HG03354 (cell line): ENCODE measurements around the gene DENND5A.

Experiments
- ATAC-seq: cut with Tn5 transposase; IDR thresholded peaks from one replicate; pipeline ENCODE4 v1.9.1; 2021; ENCODE audit warnings: mild to moderate bottlenecking; ENCODE audit not compliant: unreplicated experiment, poor library complexity, severe bottlenecking

DENND5A gene

DNA sequence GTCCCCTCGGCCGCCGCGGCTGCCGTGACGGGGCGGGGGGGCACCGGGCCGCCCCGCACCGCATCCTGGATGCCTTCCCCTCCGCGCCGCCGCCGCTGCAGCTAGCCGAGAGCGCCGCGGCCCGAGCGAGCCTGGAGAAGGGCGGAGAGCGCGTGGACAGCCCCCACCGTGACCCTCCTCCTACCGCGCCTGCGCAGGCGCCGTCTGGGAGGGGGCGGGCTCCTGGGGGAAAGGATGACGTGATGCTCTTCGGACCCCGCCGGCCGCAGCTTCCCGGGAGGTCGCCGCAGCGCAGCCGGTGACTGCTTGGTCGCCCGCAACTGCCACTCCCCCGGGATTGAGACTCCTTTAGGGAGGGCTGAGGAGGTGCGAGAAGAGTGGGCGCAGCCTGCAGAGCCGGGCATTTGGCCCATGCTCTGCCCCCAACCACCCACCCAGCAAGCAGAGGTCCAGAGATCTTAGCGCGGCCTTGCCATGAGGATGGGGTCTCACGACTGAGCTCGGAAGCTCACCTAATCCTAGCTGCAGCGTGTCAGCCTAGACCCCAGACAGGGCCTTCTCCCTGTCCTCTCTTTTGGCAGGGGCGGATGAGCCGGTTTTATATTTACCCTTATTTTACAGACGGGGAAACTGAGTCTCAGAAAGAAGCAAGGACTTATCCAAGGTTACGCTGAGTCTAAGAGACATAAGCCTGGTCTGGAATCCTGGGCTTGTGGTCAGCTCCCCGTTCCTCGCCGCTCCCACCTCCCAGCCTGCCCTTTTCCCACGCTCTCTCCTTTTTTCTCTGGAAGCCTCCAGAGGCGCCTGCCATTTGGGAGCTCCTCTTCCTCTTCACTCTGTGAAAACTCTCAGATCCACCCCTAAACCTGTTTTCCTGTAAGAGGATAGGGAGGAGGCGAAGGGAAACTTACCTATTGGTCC lies at the start of gene DENND5A:
Gene DENND5A, minus strand, starts transcription at position 140 of the 921 bp plus-strand sequence. CDS start 281 bp downstream, outside the sequence.
- ATAC-seq = peak; percentile 27

DNA sequence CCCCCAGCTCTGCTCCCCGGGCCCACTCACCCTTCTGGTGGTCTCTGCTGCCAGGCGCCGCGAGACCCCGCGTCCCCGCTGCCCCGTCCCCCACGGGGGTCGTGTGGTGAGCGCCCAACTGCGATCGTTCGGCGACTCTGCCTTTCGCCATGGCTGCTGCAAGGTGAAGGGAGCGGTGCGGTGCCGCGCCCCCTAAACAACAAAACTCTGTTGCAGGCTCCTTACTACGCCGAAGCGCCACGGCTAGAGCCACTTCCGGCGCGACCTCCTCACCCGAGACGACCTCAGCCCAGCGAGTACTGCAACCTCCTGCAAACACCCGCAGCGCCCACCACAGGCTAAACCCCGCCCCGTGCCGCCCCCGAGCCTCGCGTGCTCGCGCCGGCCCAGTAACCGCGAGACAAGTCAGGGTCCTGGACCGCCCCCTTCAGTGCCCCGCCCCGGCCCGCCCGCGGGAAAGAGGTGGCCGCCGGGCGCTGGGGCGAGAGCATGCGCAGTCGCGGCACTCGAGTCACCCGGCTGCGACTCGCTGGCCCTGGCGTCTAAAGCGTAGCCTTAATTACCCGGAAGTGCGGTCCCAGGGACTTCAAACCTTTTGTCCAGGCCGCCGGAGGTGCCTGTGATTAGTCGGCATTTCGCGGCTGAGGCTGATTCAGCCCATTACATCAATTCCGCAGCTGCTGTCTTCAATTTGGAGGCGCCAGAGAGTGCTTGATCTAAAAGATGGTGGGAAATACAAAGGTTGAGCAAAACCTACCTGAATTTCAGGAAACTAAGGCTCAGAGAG lies 49.3 kb upstream of the DENND5A start, which contains the start of gene TMEM41B:
Gene TMEM41B, minus strand, starts transcription at position 303 of the 787 bp plus-strand sequence. Its CDS starts 152 bp downstream, at position 151.
- ATAC-seq = peak; percentile 97

DNA sequence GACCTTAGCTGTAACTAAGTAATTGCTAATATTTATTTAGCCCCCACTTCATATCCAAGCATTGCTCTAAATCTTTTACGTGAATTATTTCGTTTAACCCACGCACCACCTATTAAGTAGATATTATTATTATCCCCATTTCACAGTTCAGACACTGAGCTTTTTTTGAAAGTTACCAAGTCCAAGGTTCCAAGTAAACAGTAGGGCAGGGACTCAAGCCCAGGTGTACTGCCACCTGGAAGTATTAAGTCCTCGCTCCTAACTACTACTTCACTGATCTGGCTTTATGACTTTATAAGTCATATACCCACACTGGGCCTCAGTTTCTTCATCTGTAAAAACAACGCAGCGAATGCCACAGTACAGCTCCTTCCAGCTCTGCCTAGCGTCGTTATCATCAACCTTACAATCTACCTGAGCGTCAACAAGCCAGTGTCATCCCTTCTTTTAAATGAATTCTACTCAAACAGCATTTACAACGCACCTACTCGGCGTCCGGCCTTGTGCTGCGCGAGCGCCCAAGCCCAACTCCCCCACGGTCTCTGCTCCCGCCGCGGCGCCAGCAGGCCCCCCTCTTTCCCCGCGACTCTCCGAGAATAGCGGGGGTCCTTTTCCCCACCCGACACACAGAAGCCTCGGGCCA lies 48.6 kb upstream of the DENND5A start:
- peak; percentile 13 for ATAC-seq

DNA sequence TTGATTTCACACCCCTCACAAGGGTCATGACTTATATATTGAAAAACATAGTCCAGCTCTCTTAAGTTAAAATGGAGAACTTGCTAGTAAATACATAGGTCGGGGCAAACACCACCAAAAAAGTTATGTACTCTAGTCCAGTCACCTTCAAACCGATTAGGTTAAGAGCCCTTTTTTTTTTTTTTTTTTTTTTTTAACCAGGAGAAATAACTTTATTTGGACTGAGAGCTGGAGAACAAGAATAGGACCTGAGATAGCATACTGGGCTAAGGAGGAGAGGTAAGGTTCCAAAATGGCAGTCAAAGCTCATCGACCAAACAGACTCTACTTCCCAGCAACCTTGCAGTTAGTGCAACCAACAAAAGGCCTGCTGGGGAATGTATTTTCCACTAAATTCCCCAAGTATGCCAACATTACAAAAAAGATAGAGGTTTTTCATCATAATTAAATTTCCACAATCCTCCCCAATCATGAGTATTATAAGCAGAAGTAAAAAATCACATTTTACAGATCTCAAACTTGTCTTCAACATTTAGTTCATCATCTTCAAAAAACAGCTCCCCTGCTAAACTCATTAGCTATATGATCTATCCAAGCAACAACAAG lies 45.4 kb upstream of the DENND5A start:
- no peak for ATAC-seq

DNA sequence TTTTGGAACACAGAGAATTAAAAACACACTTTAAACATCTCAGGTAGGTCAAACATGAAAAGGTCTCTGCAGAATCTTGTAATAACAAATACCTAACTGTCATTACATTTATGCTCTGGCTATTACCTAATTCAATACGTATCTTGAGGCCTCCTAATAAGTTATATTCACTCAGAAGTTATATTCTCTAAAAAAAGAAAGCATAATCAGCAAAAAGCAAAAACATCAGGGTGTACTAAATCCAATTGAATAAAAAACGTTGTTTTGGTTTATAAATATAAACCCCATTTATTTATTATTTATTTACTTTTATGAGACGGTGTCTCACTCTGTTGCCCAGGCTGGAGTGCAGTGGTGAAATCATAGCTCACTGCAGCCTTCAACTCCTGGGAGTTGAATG lies 39.0 kb upstream of the DENND5A start:
- ATAC-seq = no peak

DNA sequence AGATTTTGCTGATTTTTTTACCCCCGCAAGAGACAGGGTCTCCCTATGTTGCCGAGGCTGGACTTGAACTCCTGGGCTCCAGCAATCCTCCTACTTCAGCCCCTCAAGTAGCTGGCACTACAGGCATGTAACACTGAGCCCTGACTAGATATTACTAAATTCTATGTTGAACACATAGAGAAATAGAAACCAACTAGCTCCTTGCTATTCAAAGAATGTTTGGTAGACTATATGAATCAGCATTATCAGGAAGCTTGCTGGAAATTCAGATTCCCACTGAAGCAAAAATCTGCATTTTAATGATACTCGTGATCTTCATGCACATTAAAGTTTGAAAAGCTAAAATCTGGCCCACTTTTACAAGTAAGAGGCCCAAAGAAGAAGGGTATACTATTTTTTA lies 37.3 kb upstream of the DENND5A start:
- no peak for ATAC-seq

DNA sequence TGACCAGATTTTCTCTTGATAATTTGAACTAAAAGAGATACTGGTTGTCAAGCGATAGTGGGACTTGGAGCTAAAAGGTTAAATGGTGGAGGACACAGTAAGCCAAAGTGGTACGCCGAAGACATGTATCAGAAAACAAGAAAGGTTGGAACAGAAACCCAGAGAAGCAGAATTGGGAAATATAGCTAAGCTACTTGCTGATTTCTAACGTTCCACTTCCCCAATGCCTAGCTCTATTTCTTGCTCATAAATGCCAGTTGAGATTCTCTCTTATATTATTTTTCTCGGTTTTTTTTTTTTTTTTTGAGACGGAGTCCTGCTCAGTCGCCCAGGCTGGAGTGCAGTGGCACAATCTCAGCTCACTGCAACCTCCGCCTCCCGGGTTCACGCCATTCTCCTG lies 36.6 kb upstream of the DENND5A start:
- no peak for ATAC-seq

DNA sequence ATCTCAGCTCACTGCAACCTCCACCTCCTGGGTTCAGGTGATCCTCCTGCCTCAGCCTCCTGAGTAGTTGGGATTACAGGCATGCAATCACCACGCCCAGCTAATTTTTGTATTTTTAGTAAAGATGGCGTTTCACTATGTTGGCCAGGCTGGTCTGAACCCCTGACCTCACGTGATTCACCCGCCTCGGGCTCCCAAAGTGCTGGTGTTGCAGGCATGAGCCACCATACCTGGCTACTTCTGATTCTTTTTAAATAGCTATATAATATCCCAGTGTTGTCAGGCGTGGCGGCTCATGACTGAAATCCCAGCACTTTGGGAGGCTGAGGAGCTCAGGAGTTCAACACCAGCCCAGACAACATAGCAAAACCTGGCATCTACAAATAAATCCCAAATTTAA lies 28.5 kb upstream of the DENND5A start:
- ATAC-seq = no peak

DNA sequence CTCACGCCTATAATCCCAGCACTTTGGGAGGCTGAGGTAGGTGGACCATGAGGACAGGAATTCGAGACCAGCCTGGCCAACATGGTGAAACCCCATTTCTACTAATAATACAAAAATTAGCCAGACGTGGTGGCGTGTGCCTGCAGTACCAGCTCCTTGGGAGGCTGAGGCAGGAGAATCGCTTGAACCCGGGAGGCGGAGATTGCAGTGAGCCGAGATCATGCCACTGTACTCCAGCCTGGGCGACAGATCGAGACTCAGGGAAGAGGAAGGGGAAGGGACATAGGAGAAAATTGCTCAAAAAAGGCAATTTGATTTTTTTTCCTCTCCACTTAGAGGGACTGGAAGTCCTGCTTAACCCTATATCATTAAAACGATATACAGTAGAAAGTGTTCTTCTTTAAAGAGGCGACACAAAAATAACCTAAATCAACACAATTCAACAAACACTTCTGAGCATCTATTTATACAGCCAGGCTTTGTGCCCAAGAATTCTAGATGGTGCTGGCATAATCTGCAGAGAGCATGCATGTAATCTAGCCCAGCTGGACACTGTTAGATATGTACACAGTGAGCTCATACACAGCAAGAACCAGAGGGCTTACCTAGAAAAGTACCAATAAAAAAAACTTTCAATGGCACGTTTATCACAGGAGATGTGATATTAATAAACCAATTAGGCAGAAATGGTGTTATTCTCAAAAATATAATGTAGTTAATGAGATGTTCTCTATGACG lies 20.9 kb upstream of the DENND5A start:
- ATAC-seq = no peak

DNA sequence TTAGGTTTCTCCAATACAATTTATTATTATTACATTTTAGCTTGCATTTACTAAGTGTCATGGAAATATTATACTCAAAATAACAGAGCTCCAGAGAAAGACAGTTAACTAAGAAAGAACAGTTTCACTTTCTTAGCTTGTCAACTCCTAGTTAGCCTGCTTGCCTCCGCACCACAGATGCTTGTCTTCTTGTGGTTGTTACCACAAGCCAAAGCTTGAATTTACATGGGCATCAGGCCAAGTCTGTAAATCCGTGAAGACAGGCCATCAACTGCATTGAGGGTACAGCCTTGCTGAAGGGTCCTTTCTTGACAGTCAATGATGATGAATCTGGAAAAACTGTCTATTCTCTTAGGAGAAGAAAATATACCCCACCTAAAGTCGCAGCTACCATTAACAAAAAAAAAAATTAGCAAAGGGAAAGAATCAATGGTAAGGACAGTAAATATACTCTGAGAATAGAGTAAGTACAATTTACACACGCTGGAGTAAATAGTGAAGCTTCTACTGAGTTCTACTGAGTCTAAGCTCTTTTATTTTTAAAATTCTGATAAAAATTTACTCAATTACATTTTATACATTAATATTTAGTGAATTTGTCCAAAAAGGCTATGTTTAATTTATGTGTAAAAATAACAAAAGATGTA lies 15.6 kb upstream of the DENND5A start:
- peak; percentile 93 for ATAC-seq

DNA sequence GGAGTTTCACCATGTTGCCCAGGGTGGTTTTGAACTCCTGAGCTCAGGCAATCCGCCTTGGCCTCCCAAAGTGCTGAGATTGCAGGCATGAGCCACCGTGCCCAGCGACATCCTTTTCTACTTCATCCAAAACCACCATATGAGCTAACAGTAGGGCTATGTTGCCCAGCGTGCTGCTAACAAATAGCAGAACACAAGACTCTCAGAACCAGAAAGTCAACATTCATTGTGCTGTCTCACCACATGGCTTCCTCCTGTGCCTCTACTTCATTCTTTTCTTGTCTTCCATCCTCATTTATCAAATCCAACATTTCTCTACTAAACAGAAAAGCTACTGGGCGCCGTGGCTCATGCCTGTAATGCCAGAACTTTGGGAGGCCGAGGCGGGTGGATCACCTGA lies 12.0 kb upstream of the DENND5A start:
- ATAC-seq = no peak

DNA sequence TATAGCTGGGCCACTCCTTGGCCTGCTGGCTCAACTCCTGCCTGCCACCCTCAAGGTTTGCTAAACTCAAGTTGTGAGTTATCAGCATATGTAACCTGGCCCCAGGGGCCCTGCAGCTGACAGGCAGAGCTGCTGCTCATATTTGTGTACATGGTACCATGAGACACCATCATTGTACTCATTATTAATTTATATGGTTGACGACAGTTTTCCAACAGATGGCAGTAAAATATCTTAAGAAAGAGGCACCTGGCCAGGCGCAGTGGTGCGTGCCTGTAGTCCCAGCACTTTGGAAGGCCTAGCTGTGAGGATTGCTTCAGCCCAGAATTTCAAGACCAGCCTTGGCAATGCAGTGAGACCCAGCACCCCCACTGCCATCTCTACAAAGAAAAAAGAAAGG lies 11.4 kb upstream of the DENND5A start:
- no peak for ATAC-seq

DNA sequence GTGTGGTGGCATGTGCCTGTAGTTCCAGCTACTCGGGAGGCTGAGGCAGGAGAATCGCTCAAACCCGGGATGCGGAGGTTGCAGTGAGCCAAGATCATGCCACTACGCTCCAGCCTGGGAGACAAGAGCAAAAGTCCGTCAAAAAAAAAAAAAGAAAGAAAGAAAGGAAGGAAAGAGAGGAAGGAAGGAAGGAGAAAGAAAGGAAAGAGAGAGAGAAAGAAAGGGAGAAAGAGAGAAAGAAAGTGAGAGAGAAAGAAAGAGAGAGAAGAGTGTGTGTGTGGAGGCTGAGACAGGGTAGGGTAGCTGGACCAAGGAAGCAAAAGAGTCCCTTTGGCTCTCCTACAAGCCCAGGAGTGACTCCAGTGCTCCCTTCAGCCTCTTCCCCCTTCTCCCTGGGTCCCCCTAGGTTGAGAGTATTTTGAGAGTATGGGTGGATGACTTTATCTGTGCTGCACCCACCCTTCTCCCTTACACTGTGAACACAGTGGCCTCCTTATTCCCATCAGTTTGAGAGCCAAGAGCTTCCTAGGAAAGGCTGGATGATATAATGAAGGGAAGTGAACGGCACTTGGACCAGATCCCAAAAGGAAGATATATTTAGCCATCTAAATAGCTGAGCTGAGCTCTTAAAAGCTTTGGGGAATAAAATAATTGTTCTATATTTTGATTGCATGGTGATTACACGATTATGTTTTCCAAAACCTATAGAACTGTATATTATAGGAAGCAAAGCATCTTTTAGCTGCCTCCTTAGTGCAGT lies 9.5 kb upstream of the DENND5A start:
- ATAC-seq = no peak

DNA sequence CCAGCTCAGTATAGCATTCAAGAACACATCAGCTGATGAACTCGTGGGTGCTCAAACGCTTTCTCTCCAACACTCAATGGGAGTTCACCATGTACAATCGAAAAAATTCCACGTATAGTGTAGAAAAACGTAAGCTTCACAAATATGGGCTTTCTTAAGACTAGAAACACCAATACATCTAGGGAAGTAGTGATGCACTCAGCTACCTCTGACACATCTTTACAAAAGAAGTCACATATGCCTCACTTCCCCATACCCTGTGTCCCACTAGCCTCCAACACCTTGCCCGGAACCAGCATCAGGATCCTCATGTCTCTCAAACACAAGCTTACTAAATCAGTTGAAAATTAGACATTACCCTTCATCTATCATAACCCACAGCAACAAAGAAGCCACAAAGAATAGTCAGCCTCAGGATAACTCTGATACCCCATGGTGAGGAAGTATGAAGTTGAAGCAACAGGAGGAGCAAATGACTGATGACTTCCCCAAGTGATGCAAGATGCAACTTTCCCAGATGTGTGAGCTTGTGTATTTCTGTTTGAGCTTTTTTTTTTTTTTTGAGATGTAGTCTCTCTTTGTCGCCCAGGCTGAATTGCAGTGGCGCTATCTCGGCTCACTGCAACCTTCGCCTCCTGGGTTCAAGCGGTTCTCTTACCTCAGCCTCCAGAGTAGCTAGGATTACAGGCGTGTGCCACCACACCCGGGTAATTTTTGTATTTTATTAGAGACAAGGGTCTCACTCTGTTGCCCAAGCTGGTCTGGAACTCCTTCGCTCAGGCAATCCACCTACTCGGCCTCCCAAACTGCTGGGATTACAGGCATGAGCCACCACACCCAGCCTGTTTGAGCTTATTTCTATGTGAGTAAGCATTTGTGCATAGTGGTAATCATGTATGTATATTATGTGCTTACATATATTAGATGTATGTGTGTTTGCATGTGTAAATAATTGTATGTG lies 8.5 kb upstream of the DENND5A start:
- ATAC-seq = no peak

DNA sequence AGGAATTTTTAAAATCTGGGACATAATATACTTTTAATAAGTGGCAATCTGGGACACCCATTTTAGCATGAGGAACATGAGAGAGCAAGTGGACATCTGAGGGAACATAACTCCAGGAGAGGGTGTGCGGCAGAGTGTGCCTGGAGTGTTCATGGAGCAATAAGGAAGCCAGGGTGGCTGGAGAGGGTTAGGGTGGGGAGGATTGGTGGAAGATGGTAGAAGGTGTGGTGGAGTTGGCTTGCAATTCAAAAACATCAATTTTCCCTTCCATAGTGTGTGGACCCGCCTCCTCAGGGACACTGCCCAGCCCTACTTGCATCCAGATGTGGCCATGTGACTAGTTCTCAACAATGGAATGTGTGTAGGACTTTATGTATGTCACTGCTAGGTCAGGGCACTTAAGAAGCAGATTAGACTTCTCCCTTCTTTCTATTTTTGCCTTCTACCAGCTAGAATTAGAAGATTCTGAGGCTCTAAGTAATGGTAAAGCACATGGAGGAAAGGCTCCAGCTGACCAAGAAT lies 4.4 kb upstream of the DENND5A start:
- no peak for ATAC-seq

DNA sequence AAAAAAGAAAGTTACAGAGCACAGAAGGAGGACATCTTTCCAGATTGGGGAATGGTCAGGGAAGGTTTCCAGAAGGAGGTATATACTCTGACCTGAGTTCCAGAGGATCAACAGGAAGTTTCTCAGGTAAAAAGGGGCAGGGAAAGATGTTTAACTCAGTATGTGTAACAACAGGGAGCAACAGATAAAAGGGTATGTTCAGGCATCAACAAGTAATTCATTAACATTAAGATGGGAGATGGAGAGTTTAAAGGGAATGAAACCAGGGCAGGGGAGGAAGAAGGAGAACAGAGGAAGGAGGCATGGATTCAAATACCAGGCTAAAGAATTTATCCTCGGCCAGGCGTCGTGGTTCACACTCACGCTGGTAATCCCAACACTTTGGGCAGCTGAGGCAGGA lies 2.5 kb upstream of the DENND5A start:
- no peak for ATAC-seq

DNA sequence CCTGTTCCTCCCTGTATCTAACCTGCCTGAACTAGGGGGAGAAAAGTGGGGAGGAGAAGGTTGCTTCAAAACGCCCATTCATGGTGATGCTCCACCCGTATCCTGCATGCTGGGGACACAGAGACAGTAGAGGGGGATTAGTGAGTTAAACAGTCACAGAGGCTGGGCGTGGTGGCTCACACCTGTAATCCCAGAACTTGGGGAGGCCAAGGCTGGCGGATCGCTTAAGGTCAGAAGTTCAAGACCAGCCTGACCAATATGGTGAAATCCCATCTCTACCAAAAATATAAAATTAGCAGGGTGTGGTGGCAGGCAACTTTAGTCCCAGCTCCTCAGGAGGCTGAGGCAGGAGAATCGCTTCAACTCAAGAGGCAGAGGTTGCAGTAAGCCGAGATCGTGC lies 1.8 kb upstream of the DENND5A start:
- no peak for ATAC-seq
